HG03565 (cell line): Measurements from ENCODE around the gene MYO1B.

Source experiments
- ATAC-seq: cut with Tn5 transposase; IDR thresholded peaks from one replicate; pipeline ENCODE4 v1.9.1; 2021; ENCODE audit warnings: mild to moderate bottlenecking, moderate library complexity; ENCODE audit not compliant: unreplicated experiment

Gene MYO1B

DNA sequence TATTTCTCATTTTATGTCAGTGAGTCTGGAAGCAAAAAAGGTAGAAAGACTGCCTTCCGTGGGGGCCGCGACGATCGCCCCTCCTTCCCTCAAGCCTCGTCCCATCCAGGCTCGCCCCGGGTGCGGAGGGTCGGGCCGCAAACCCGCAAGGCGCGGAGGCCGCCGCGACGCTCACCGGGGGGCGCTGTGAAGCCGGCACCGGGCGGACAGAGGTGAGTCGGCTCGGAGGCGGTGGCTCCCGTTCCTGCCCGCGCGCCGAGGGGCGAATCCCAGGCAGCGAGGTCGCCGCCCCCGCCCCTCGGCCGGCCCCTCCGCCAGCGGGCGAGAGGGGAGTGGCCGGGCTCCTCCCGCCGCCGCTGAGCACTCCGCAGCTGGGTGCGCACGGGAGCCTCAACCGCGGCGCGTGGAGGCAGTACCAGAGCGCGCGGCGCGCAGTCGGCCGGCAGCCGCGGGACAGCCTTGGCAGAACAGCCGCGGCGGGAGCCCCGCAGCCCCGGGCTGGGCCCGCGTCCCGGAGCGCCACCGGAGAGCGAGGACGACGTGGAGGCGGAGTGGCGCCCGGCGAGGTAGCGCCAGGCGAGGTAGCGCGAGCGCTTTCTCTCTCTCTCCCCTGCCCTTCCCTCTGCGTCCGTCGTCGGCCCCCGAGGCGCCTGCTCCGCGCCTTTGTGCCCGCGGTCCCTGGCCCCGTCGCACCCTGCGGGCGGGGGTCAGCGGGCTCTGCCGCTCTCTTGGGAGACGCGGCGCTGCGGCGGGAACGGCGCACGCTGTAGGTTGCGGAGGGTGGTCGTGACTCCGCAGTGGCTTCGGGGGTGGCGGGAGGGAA lies at the start of gene MYO1B:
MYO1B (plus strand) TSS at position 359 of the 823 bp plus-strand sequence. CDS start 31,492 bp downstream, outside the sequence.
- no peak for ATAC-seq

- no peak for ATAC-seq
These were observed 48.1 kb upstream of the MYO1B start for GRCh38 chr2:191197096-191197495.

- no peak for ATAC-seq
These were observed 46.9 kb upstream of the MYO1B start for GRCh38 chr2:191198271-191198670.

GRCh38 chr2:191199929-191200512 lies 45.2 kb upstream of the MYO1B start:
- ATAC-seq = no peak

DNA sequence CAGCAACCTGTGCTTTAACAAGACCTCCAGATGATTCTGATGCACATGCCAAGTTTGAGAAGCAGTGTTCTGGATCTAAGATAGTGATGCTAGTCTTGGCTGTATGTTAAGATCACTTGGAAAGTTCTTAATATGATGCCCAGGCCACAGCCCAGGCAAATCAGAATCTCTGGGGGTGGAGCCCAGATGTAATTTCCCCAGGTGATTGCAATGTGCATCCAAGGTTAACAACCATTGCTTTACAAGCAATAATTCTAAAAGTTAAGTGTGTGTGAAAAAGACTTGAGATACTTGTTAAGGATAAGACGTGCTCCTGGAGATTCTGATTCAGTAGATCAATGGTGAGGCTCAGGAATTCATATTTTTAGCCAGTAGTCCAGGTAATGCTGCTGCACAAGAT lies 44.3 kb upstream of the MYO1B start:
- no peak for ATAC-seq

DNA sequence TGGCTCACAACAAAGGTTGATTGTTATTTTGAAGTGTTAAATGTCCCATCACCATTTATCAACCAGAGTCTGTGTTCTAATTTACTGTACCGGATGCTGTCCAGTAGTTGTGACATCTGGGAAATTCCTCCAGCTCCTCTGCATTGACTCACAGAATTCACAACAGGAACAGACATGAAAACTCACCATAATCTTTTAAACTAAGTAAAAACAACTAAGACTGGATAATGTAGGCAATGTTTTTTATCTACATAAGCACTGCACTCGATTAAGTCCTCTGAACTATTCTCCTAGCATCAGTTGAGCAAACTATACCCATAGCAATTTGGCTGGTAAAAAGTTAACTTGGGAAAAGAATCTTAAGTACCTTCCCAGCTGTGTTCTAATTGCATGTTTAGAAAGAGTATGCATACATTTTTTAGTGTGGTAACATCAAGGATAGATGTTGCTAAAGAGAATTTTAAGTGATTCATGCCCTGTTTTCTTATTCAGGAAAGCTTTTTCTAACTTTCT lies 42.9 kb upstream of the MYO1B start:
- ATAC-seq = no peak

DNA sequence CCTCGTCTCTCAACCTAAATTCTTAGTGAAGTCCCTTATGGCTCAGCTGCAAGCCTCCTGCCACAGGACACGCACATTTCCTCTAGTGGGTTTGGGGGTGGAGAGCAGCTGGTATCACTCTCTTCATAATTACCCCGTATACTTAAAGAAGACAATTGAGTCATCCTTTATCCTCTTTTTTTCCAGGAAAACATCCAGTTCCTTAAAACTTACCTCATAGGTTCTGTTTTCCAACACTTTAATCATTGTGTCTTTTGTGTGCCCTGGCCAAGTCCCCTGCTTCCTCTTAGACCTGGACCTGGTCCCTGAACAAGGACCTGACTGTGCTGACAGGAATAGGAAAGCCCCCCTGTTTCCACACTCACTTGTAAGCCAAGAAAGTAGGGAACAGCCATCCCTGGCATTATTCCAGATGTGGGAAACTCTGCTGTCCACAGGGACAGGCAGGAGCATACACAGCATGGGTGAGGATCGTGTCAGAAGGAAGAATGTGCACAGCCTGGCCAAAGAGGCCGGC lies 42.3 kb upstream of the MYO1B start:
- ATAC-seq = no peak

DNA sequence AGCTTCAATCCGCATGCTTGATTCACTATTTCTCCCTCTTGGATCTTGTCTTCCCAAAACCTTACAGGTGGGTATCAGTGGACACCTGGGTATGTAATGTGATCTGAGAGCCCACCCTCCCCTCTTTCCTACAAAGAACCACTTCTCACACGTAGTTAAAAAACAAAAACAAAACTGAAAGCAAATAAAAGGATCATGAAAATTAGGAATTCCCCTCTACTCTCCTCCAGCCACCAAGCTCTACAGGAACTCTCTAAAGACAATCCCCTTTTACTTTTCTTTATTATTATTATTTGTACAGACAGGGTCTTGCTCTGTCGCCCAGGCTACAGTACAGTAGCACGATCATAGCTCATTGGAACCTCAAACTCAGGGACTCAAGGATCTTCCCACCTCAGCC lies 40.8 kb upstream of the MYO1B start:
- peak; percentile 57 for ATAC-seq

DNA sequence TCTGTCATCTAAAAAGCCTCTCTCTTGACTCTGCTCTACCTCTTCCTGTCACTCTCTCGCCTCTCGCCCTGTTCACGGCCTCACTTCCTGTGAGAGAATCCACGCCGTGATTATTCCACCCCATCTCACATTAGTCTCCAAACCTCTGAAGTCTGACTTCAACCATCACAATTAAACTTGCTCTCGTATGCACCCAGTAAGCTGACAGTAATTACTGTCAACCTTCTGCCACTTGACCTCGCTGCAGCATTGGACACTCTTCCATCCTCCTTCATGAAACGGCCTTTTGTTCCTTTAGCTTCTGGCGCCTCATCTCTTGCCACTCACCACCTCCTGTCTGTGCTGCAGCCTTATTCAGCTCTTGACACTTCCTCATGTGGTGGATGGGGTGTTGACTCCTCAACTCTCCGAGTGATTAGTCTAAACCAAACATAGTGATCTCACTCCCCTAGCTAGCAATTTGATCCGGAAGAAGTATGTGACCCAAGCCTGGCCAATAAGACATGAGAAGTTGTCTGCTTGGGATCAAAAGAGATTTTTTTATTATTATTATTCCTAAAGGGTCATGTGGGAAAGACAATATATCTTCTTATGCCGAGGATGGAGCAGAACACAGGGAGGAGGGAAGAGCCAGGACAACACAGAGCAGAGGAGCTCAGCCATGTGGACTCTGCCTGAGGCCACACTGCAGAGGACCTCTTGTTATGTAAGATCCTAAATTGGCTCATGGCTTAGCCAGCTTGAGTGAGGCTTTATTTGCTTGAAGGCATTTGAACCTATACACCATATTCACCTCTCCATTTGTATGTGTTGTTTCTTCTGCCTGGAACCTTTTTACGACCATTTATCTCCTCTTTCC lies 38.4 kb upstream of the MYO1B start:
- no peak for ATAC-seq

DNA sequence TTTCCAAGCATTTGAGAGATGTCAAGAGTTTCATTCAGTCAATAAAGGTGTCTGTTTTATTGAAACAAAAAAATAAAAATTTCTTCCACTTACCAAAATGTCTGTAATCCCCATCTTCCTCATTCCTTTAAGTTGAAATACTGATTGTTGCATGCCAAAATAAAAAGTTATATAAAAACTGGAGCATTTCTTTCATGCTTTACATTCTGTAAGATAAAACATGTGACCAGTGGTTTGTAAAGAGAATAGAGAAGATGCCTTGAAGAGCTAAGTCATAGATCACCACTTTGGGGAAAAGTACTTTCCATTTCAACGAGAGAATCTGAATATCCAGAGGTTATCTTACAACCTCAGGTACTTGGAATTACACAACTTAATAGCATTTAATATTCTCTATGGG lies 35.9 kb upstream of the MYO1B start:
- no peak for ATAC-seq

DNA sequence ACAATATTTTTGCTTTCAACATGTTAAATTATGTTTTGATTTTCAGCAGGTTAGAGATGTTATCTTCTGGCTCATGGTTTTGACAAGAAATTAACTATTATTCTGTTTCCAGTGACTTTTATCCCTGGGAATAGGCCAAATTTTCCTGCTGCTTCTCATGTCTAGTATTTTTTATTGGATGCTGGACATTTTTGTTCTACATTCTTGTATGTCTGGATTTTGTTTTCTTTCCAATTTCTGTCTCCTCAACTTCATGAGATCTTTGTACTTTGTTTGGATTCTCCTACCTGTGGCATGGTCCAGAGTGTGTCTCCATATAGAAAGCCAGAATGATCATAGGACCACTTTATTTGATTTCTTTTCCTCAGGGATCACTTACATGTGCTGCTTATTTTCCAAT lies 33.1 kb upstream of the MYO1B start:
- ATAC-seq = no peak

DNA sequence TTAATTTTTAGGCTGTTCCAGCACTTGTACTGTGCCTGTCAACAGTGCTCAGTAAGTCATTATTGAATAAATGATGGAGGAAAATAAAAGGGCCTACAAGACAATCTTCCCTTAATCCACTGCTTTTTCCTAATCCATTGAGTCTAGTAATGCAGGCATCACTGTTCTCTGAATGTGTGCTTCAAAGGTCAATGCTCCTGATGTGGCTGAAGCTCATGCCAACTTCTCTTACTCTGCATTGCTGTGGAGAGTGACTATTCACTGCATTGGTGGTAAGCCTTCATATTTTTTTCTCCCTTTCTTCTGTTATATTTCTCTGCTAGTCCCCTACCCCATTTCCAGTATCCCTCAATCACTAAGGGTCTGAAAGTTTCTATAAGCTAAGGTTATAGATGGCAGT lies 31.9 kb upstream of the MYO1B start:
- no peak for ATAC-seq

- no peak for ATAC-seq
These were observed 30.0 kb upstream of the MYO1B start for GRCh38 chr2:191215230-191215629.

- ATAC-seq = no peak
These were observed 29.5 kb upstream of the MYO1B start for GRCh38 chr2:191215666-191216065.

DNA sequence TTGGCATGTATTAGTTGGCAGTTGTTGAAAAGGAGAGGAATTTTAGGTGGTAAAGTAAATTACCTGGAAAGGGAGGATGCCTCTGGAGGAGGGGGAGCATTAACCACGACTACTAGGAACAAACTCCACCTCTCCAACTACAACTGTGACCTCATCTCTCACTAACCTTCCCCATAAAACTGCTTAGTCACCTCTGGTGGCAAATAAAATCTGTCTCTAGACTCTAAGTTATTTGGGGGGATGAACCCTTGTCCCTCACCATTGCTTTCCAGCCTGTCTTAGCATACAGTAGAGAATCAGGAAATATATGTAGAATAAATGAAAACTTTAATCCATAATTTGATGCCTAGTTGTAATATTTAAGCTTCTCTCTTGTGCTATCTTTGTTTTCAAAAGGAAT lies 27.6 kb upstream of the MYO1B start:
- ATAC-seq = no peak

DNA sequence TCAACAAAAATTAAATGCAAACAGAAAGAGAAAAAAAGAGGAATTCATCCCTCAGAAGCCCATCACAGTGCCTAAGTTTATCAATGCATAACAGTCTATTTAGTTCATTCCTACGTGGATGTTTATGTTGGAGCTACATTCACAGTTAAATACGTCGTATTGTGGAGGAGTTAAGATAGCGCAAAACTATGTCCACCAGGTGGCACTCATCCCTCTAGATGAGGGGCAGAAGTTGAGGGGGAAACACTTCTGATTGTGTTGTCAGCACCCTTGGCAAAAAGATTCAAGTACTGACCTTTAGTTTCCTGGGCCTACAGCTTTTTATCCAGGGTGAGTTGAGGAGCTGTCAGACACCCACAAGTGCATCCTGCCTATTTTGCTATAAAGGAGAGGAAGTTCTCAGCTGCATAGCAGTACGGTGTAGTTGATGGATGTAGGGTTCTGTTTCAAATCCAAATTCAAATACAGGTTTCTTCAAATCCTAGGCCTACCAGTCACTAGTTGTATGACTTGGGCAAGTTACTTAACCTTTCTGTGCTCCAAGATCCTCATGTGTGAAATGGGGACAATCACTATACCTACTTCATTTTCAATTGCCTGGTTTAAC lies 26.8 kb upstream of the MYO1B start:
- no peak for ATAC-seq

- ATAC-seq = peak; percentile 49
These were observed 24.5 kb upstream of the MYO1B start for GRCh38 chr2:191220671-191221070.

GRCh38 chr2:191221666-191222065 lies 23.5 kb upstream of the MYO1B start:
- ATAC-seq = no peak

DNA sequence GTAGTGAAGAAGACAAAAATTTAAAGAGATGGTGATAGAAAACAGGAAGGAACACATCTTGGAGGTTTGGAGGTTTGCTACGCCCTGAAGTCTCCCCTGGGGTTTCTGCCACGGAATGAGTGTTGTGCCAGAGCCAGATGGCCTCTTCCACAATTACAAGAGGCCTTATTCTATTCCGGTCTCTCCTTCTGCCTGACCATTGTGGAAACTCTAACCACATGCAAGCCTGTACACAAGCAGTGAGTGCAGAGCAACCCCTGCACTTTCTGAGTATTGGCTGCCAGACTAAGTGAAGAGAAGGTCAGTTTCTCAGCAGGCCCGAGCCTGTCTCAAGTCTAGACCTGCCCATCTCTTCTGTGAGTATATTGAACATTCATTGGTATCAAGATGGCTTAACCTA lies 22.7 kb upstream of the MYO1B start:
- peak; percentile 42 for ATAC-seq

- ATAC-seq = no peak
These were observed 22.3 kb upstream of the MYO1B start for GRCh38 chr2:191222952-191223351.

- ATAC-seq = no peak
These were observed 20.1 kb upstream of the MYO1B start for GRCh38 chr2:191225126-191225525.
